HCT116 (cell line): ENCODE results near the gene RHOD. TPM values are rescaled to one million over a fixed set of nuclear protein-coding genes. Genes with fewer than 3 reads are reported as not detected.
A peak's percentile ranks its signal among the peaks of the same experiment; 100 is the strongest.

Experiments used
- ATAC-seq: fragments of 200-7000 bp; cut with Tn5 transposase; 2 replicates; pipeline ENCODE4 v1.9.1; 2020; ENCODE audit warnings: mild to moderate bottlenecking, moderate library complexity
- BruUV-seq: library from RNA; stranded (reverse); fragments of 400-500 nt; replicated peaks from 2 replicates; lab custom pipeline; 2021; lab: Mats Ljungman, UMichigan
- CTCF ChIA-PET: fragments of 300-600 bp; sonication (Branson Sonifier 250); formaldehyde crosslinking; loops from one replicate; lab custom pipeline; 2021; ENCODE audit warnings: antibody characterized with exemption; lab: Charles Lee
- POLR2A ChIA-PET: fragments of 300-600, 350-600 bp; sonication (Branson Sonifier 250); formaldehyde crosslinking; loops from one replicate; lab custom pipeline; 2021; ENCODE audit warnings: antibody characterized with exemption; lab: Charles Lee
- RAD21 ChIA-PET, 2 experiments: fragments of 300-600 bp; sonication (Branson Sonifier 250); formaldehyde crosslinking; loops; one replicate each; lab custom pipeline; 2023; ENCODE audit warnings: low total read pairs in 2 of 2; ENCODE audit not compliant: uncharacterized antibody in 2 of 2, unreplicated experiment in 2 of 2, low non-redundant PET in 1 of 2; lab: Charles Lee
- DNase-seq: peaks from one replicate; pipeline ENCODE4 v3.0.0-alpha.2; 2010; ENCODE audit warnings: low read depth, low spot score
- H2AFZ ChIP-seq: fragments of 200-600 bp; shearing (Covaris generic), sonication (generic); 2 replicates; pipeline ENCODE4 v1.6.1; 2017; ENCODE audit warnings: low read depth, mixed run types, mixed read lengths, antibody characterized with exemption, low read length; ENCODE audit not compliant: poor library complexity, severe bottlenecking
- H3K27ac ChIP-seq: 2 replicates; pipeline ENCODE4 v1.5.1; 2012; ENCODE audit warnings: low read depth, low read length
- H3K27me3 ChIP-seq: fragments of 200-600 bp; sonication (generic); 2 replicates; pipeline ENCODE4 v1.6.1; 2016; ENCODE audit warnings: mixed run types, low read length, mixed read lengths; ENCODE audit not compliant: insufficient read depth
- H3K36me3 ChIP-seq, 2 experiments: fragments of 200-500 bp in 1 of 2; fragments of 200-600 bp in 1 of 2; sonication (Bioruptor generic) in 1 of 2; sonication (generic) in 1 of 2; 2 replicates each; pipeline versions ENCODE4 v1.5.1 to v1.6.1; 2014 to 2016; ENCODE audit warnings: low read length in 2 of 2, inconsistent platforms in 1 of 2, mixed read lengths in 1 of 2, mixed run types in 1 of 2; ENCODE audit not compliant: insufficient read depth in 2 of 2, control insufficient read depth in 1 of 2
- H3K4me1 ChIP-seq, 2 experiments: fragments of 200-600 bp in 1 of 2; sonication (generic) in 1 of 2; 2 replicates each; pipeline versions ENCODE4 v1.5.1 to v1.6.1; 2012 to 2017; ENCODE audit warnings: low read length in 2 of 2, inconsistent platforms in 1 of 2, mild to moderate bottlenecking in 1 of 2, mixed read lengths in 1 of 2, mixed run types in 1 of 2, moderate library complexity in 1 of 2; ENCODE audit not compliant: insufficient read depth in 2 of 2, control insufficient read depth in 1 of 2
- H3K4me2 ChIP-seq: fragments of 200-600 bp; sonication (generic); 2 replicates; pipeline ENCODE4 v1.6.1; 2017; ENCODE audit warnings: mixed run types, low read length, mixed read lengths
- H3K4me3 ChIP-seq, 2 experiments: fragments of 200-600 bp in 1 of 2; sonication (generic) in 1 of 2; replicated peaks in 1 of 2; 2 replicates each; pipeline ENCODE4 v1.5.1; 2011 to 2016; ENCODE audit warnings: low read length in 2 of 2, control low read depth in 1 of 2, low read depth in 1 of 2, mild to moderate bottlenecking in 1 of 2, mixed read lengths in 1 of 2, mixed run types in 1 of 2
- H3K79me2 ChIP-seq: fragments of 200-600 bp; sonication (generic); 2 replicates; pipeline ENCODE4 v1.6.1; 2017; ENCODE audit warnings: mild to moderate bottlenecking, mixed run types, low read length, moderate library complexity, mixed read lengths; ENCODE audit not compliant: insufficient read depth
- H3K9ac ChIP-seq: fragments of 200-600 bp; sonication (generic); 2 replicates; pipeline ENCODE4 v1.6.1; 2016; ENCODE audit warnings: low read length, mixed read lengths
- H3K9me2 ChIP-seq: fragments of 200-600 bp; sonication (generic), shearing (Covaris generic); 2 replicates; pipeline ENCODE4 v1.6.1; 2017; ENCODE audit warnings: mixed run types, mild to moderate bottlenecking, moderate library complexity; ENCODE audit not compliant: insufficient read depth
- H3K9me3 ChIP-seq, 2 experiments: fragments of 200-500 bp in 1 of 2; fragments of 200-600 bp in 1 of 2; sonication (Bioruptor generic) in 1 of 2; sonication (generic) in 1 of 2; 2 replicates each; pipeline ENCODE4 v1.6.1; 2014 to 2017; ENCODE audit warnings: low read length in 2 of 2, mixed read lengths in 2 of 2, inconsistent platforms in 1 of 2, low read depth in 1 of 2, mild to moderate bottlenecking in 1 of 2, mixed run types in 1 of 2, moderate library complexity in 1 of 2; ENCODE audit not compliant: control insufficient read depth in 1 of 2, insufficient read depth in 1 of 2
- H4K20me1 ChIP-seq: fragments of 200-600 bp; sonication (generic), shearing (Covaris generic); 2 replicates; pipeline ENCODE4 v1.6.1; 2017; ENCODE audit warnings: mixed run types, mild to moderate bottlenecking, moderate library complexity; ENCODE audit not compliant: insufficient read depth
- POLR2AphosphoS5 ChIP-seq: IDR thresholded peaks from 2 replicates; pipeline ENCODE4 v1.6.1; 2011; ENCODE audit warnings: mild to moderate bottlenecking, low read depth, low read length, moderate library complexity
- ZFX ChIP-seq: fragments of 450-650 bp; IDR thresholded peaks from 2 replicates; pipeline ENCODE4 v1.6.1; 2017
- intact Hi-C: fragments of 100-400 bp; cut with micrococcal nuclease; formaldehyde crosslinking; loops from 2 replicates; pipeline ENCODE4 v1.10.0; 2022
- total RNA-seq: library from RNA; stranded (reverse); gene quantifications from one replicate; pipeline ENCODE4 v1.2.1, GENCODE V29; 2021; ENCODE audit not compliant: unreplicated experiment
- TF ChIP-seq, protein P1 (sequence below): IDR thresholded peaks from 2 replicates; pipeline ENCODE4 v1.6.1; 2011; ENCODE audit warnings: mild to moderate bottlenecking, low read length, moderate library complexity; ENCODE audit not compliant: insufficient replicate concordance; ENCODE audit errors: extremely low read depth

Gene RHOD
- total RNA-seq, 1 experiment from 2014 or later, result 42.0 TPM

DNA sequence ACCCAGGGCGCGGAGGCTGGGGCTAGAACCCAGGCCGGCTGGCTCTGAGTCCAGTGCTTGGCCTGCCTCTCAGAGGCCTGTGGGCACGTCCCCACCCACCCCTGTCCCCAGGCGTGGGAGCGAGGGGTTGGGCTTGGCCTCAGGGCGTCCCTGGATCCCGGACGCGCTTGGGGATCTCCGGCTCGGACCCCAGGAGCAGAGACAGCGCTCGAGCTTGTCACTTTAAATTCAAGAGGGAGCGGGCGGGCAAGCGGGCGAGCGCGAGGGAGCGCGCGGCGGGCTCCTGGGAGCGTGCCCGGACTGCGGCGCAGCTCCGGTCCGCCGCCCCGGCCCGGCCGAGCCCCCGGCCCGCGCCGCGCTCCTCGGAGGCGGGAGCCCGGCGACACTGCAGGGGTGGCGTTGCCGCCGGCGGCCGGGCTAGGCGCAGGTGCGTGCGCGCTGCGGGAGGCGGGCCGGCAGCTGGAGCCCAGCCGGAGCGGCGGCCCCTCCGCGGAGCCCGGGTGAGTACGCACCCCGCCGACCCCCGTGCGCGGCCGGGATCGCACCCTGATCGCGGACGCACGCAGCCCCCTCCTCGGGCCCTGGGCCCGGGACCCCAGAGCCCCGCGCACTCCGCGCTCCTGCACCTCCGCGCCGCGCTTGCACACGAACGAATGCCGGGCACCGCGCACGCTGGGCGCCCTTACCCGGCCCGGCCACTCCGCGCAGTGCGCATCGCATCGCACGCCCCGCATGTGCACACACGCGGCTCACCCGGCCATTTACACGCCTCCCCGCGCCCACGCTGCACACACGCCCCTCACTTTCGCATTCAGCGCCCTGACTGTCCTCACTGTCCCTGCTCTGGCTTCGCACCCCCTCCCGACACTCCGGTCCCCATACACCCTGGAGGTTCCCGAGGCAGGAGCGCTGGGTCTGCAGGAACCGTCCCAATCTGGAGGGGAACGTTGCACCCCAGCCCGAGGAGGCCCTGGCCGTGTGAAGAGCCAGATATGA, 33.4 kb upstream of the RHOD start, which contains the start of gene SYT12:
SYT12 (plus strand) TSS at position 174 of the 996 bp plus-strand sequence. CDS start 7,011 bp downstream, outside the sequence.
- Histone ChIP-seq H3K27me3 (no peaks in the 10 kb centered on the region), H3K9ac (peak within 1 kb of the TSS; percentile 47), H3K36me3 (no peaks in the 10 kb centered on the region), H3K4me1 (peaks cover 40 to 49% of the 10 kb centered on the region in 2 experiments), H3K9me3 (no peaks in the 10 kb centered on the region)
- ATAC-seq (peak; percentile 47), DNase-seq (no peak)
- POLR2A ChIA-PET, result interaction anchor here (0.6 to 1.0 kb wide), 3 partner anchors 10 to 607 kb away, joined by 3 to 5 read pairs (median 3); partner anchors contain the start of gene NUDT8
- TF ChIP-seq, protein P1, sequence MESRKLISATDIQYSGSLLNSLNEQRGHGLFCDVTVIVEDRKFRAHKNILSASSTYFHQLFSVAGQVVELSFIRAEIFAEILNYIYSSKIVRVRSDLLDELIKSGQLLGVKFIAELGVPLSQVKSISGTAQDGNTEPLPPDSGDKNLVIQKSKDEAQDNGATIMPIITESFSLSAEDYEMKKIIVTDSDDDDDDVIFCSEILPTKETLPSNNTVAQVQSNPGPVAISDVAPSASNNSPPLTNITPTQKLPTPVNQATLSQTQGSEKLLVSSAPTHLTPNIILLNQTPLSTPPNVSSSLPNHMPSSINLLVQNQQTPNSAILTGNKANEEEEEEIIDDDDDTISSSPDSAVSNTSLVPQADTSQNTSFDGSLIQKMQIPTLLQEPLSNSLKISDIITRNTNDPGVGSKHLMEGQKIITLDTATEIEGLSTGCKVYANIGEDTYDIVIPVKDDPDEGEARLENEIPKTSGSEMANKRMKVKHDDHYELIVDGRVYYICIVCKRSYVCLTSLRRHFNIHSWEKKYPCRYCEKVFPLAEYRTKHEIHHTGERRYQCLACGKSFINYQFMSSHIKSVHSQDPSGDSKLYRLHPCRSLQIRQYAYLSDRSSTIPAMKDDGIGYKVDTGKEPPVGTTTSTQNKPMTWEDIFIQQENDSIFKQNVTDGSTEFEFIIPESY, result no peak
- TF ChIP-seq POLR2AphosphoS5 (0 out of 2 replicates have a peak, but pooled peaks have one; percentile 24), ZFX (peak; percentile 32; the same call in 1 of the 2 replicates)
- TF ChIP-seq, all 23 proteins: peak for 2
- Histone ChIP-seq H3K4me2 (peak within 1 kb of the TSS; percentile 72), H2AFZ (peak within 1 kb of the TSS; percentile 30), H3K79me2 (no peaks in the 10 kb centered on the region), H4K20me1 (no peaks in the 10 kb centered on the region), H3K27ac (peak within 1 kb of the TSS; percentile 70), H3K9me2 (no peaks in the 10 kb centered on the region), H3K4me3 (peak within 1 kb of the TSS; percentile 37 to 55)
- intact Hi-C loops, result loop anchor here (5.0 kb wide), 3 partner anchors 36 to 616 kb away; no protein-coding TSS in a partner anchor
- BruUV-seq, result no TSS peak
- ChIA-PET CTCF (interaction anchor here (0.7 to 1.7 kb wide), 2 partner anchors 18 to 143 kb away, joined by 3 to 4 read pairs; no protein-coding TSS in a partner anchor), RAD21 (interaction anchor here (0.6 to 1.8 kb wide), 4 partner anchors 29 to 638 kb away, joined by 3 to 6 read pairs (median 4); no protein-coding TSS in a partner anchor)
